AG09309 (cell line): Measurements from ENCODE around the gene PPP2R5C.

ENCODE experiments used
- DNase-seq: peaks from one replicate; pipeline ENCODE4 v3.0.0-alpha.2; 2010; ENCODE audit warnings: low read depth
- H3K4me3 ChIP-seq: 2 replicates; pipeline ENCODE4 v1.5.1; 2011; ENCODE audit warnings: mild to moderate bottlenecking, low read depth, low read length, moderate library complexity; ENCODE audit not compliant: control insufficient read depth
- TF ChIP-seq, protein P1 (sequence below): IDR thresholded peaks from 2 replicates; pipeline ENCODE4 v1.5.1; 2011; ENCODE audit warnings: mild to moderate bottlenecking, low read depth, low read length, inconsistent platforms; ENCODE audit not compliant: insufficient read depth, control insufficient read depth; ENCODE audit errors: missing control alignments

The PPP2R5C gene

GRCh38 chr14:101972126-101972866, 210.8 kb downstream of the PPP2R5C start:
- TF ChIP-seq, protein P1, sequence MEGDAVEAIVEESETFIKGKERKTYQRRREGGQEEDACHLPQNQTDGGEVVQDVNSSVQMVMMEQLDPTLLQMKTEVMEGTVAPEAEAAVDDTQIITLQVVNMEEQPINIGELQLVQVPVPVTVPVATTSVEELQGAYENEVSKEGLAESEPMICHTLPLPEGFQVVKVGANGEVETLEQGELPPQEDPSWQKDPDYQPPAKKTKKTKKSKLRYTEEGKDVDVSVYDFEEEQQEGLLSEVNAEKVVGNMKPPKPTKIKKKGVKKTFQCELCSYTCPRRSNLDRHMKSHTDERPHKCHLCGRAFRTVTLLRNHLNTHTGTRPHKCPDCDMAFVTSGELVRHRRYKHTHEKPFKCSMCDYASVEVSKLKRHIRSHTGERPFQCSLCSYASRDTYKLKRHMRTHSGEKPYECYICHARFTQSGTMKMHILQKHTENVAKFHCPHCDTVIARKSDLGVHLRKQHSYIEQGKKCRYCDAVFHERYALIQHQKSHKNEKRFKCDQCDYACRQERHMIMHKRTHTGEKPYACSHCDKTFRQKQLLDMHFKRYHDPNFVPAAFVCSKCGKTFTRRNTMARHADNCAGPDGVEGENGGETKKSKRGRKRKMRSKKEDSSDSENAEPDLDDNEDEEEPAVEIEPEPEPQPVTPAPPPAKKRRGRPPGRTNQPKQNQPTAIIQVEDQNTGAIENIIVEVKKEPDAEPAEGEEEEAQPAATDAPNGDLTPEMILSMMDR = no peak
- H3K4me3 ChIP-seq = peak overlapping the region; percentile 6; the same call in 1 of the 2 replicates
- peak; percentile 98 for DNase-seq

DNA sequence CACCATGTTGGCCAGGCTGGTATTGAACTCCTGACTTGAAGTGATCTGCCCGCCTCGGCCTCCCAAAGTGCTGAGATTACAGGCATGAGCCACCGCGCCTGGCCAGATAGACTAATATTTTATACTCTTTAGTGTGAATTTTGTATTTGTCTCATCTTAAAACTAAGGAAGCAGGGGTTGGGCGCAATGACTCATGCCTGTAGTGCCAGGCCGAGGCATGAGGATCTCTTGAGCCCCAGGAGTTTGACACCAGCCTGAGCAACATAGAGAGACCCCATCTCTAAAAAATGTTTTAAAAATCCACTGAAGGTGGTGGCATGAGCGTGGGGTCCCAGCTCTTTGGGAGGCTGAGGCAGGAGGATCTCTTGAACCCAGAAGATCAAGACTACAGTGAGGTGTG, 211.8 kb downstream of the PPP2R5C start:
- H3K4me3 ChIP-seq = no peak overlapping the region
- DNase-seq = no peak
- TF ChIP-seq, protein P1 = no peak

DNA sequence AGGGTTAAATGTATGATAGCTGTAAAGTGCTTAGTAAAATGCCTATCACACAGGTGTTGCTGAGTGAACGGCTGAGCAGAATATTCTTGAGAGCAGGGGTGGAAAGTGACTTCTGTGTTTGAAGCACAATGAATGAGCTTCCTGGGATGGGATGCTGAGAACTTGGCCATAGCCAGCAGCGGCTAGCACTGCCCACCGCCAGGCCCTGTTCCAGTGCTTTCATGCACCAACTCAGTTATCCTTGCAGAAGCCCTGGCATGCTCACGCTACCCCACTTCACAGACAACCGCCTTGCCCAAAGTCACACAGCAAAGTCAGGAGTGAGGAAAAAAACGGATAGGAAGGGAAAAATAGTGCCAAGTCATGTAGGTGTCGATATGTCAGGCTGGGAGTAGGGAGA, 213.7 kb downstream of the PPP2R5C start:
- H3K4me3 ChIP-seq = no peak overlapping the region
- DNase-seq = no peak
- TF ChIP-seq, protein P1 = no peak
